CD8-positive, alpha-beta memory T cell (primary cell): ENCODE data around the gene AAGAB. TPM values are rescaled to one million over a fixed set of nuclear protein-coding genes. Genes with fewer than 3 reads are reported as not detected.
A peak's percentile ranks its signal among the peaks of the same experiment; 100 is the strongest.

Source experiments
- CTCF ChIA-PET: fragments of 350-600 bp; sonication (Branson Sonifier 250); formaldehyde crosslinking; loops from one replicate; lab custom pipeline; 2021; ENCODE audit warnings: antibody characterized with exemption; lab: Charles Lee
- POLR2A ChIA-PET: fragments of 350-600 bp; sonication (Branson Sonifier 250); formaldehyde crosslinking; loops from one replicate; lab custom pipeline; 2021; ENCODE audit warnings: antibody characterized with exemption; lab: Charles Lee
- DNase-seq, 5 donors: peaks; one replicate each; pipeline versions ENCODE4 v3.0.0 to v3.0.0-alpha.2; 2020 to 2022; ENCODE audit warnings: mixed read lengths in 1 of 5
- H3K27ac ChIP-seq: one replicate; pipeline ENCODE4 v1.7.0; 2013; ENCODE audit warnings: low read depth, mild to moderate bottlenecking, low read length, moderate library complexity
- H3K27me3 ChIP-seq: 2 replicates; pipeline ENCODE4 v1.7.0; 2013; ENCODE audit warnings: low read length, mild to moderate bottlenecking; ENCODE audit not compliant: insufficient read depth, poor library complexity, severe bottlenecking
- H3K36me3 ChIP-seq: 2 replicates; pipeline ENCODE4 v1.7.0; 2013; ENCODE audit warnings: mild to moderate bottlenecking, low read length, moderate library complexity; ENCODE audit not compliant: insufficient read depth
- H3K4me1 ChIP-seq: 2 replicates; pipeline ENCODE4 v1.7.0; 2013; ENCODE audit warnings: mild to moderate bottlenecking, low read length, moderate library complexity; ENCODE audit not compliant: insufficient read depth
- H3K4me3 ChIP-seq: 2 replicates; pipeline ENCODE4 v1.7.0; 2013; ENCODE audit warnings: mild to moderate bottlenecking, low read length
- H3K9me3 ChIP-seq: 2 replicates; pipeline ENCODE4 v1.7.0; 2013; ENCODE audit warnings: mild to moderate bottlenecking, low read length
- H3K27ac Mint-ChIP-seq, 8 donors: one replicate each; pipeline ENCODE4 v1.8.0; 2020 to 2021; ENCODE audit warnings: mixed read lengths in 8 of 8, mild to moderate bottlenecking in 6 of 8, inconsistent platforms in 3 of 8, moderate library complexity in 3 of 8
- H3K27me3 Mint-ChIP-seq, 2 donors: one replicate each; pipeline ENCODE4 v1.8.0; 2020 to 2021; ENCODE audit warnings: mixed read lengths in 2 of 2, mild to moderate bottlenecking in 1 of 2, moderate library complexity in 1 of 2
- H3K36me3 Mint-ChIP-seq, 3 donors: one replicate each; pipeline ENCODE4 v1.8.0; 2020 to 2021; ENCODE audit warnings: mixed read lengths in 3 of 3, inconsistent platforms in 1 of 3, mild to moderate bottlenecking in 1 of 3
- H3K4me1 Mint-ChIP-seq, 3 donors: one replicate each; pipeline ENCODE4 v1.8.0; 2020 to 2021; ENCODE audit warnings: mixed read lengths in 3 of 3, inconsistent platforms in 1 of 3, mild to moderate bottlenecking in 1 of 3
- H3K4me3 Mint-ChIP-seq, 7 donors: one replicate each; pipeline ENCODE4 v1.8.0; 2020 to 2021; ENCODE audit warnings: mixed read lengths in 7 of 7, mild to moderate bottlenecking in 6 of 7, moderate library complexity in 4 of 7, inconsistent platforms in 2 of 7
- H3K9me3 Mint-ChIP-seq, 5 donors: one replicate each; pipeline ENCODE4 v1.8.0; 2020 to 2022; ENCODE audit warnings: mixed read lengths in 5 of 5, mild to moderate bottlenecking in 3 of 5, moderate library complexity in 2 of 5, inconsistent platforms in 1 of 5
- polyA plus RNA-seq: library from polyadenylated mRNA; unstranded; fragments of 300-500 nt; fragmentation: Illumina TruSeq; gene quantifications from one replicate; pipeline ENCODE4 v1.2.3, GENCODE V29; 2021
- total RNA-seq, 2 experiments: library from RNA; stranded (reverse); gene quantifications; one replicate each; pipeline ENCODE4 v1.2.3, GENCODE V29; 2021

Gene AAGAB
- total and polyA plus RNA-seq, 3 experiments from 2014 or later = 53.9 to 76.1 (median 66.6) TPM

- Mint-ChIP-seq H3K27me3 (peaks cover 0 to 4% of the 10 kb centered on the region in 2 donors), H3K27ac (peak overlapping the region in 5 of 8 donors; percentile 37 to 77 (median 61)), H3K36me3 (peaks cover 3 to 57% (median 25%) of the 10 kb centered on the region in 3 donors), H3K9me3 (no peaks in the 10 kb centered on the region), H3K4me3 (no peak overlapping the region), H3K4me1 (peaks cover 12 to 13% (median 12%) of the 10 kb centered on the region in 3 donors)
- Histone ChIP-seq H3K36me3 (peaks cover 14% of the 10 kb centered on the region), H3K27me3 (no peaks in the 10 kb centered on the region), H3K27ac (no peak overlapping the region), H3K9me3 (no peaks in the 10 kb centered on the region), H3K4me1 (peaks cover 5% of the 10 kb centered on the region), H3K4me3 (no peak overlapping the region)
- no peak for DNase-seq
- CTCF ChIA-PET = no interaction called here
- POLR2A ChIA-PET = interaction anchor here (0.6 kb wide), 1 partner anchor 38 kb away, joined by 4 read pairs; no protein-coding TSS in a partner anchor
These were observed 53.3 kb downstream of the AAGAB start for GRCh38 chr15:67201136-67201535.

GRCh38 chr15:67199881-67200763 lies 54.3 kb downstream of the AAGAB start:
- Histone ChIP-seq H3K27ac (no peak overlapping the region), H3K36me3 (peaks cover 14% of the 10 kb centered on the region), H3K27me3 (no peaks in the 10 kb centered on the region), H3K4me1 (peaks cover 5% of the 10 kb centered on the region), H3K9me3 (no peaks in the 10 kb centered on the region), H3K4me3 (no peak overlapping the region)
- ChIA-PET CTCF (no interaction called here), POLR2A (interaction anchor here (0.6 kb wide), 1 partner anchor 39 kb away, joined by 4 read pairs; no protein-coding TSS in a partner anchor)
- H3K36me3 Mint-ChIP-seq = peaks cover 3 to 54% (median 21%) of the 10 kb centered on the region in 3 donors
- H3K27ac Mint-ChIP-seq = peak overlapping the region in 2 of 8 donors; percentile 18 to 56
- H3K4me1 Mint-ChIP-seq = peaks cover 12 to 13% (median 12%) of the 10 kb centered on the region in 3 donors
- peaks cover 0 to 4% of the 10 kb centered on the region in 2 donors for H3K27me3 Mint-ChIP-seq
- DNase-seq = no peak
- no peak overlapping the region for H3K4me3 Mint-ChIP-seq
- H3K9me3 Mint-ChIP-seq = no peaks in the 10 kb centered on the region

GRCh38 chr15:67199391-67199790 lies 55.1 kb downstream of the AAGAB start:
- H3K4me3 ChIP-seq = no peak overlapping the region
- ChIA-PET CTCF (no interaction called here), POLR2A (no interaction called here)
- H3K4me3 Mint-ChIP-seq = no peak overlapping the region
- H3K27me3 Mint-ChIP-seq = peaks cover 0 to 4% of the 10 kb centered on the region in 2 donors
- DNase-seq = no peak
- H3K27ac Mint-ChIP-seq = peak overlapping the region in 3 of 8 donors; percentile 35 to 56 (median 39)
- no peaks in the 10 kb centered on the region for H3K9me3 ChIP-seq
- no peak overlapping the region for H3K27ac ChIP-seq
- H3K36me3 Mint-ChIP-seq = peaks cover 3 to 53% (median 17%) of the 10 kb centered on the region in 3 donors
- H3K36me3 ChIP-seq = peaks cover 14% of the 10 kb centered on the region
- peaks cover 5% of the 10 kb centered on the region for H3K4me1 ChIP-seq
- peaks cover 12 to 13% (median 12%) of the 10 kb centered on the region in 3 donors for H3K4me1 Mint-ChIP-seq
- no peaks in the 10 kb centered on the region for H3K27me3 ChIP-seq
- no peaks in the 10 kb centered on the region for H3K9me3 Mint-ChIP-seq

- no peak overlapping the region for H3K27ac ChIP-seq
- peaks cover 12 to 13% (median 12%) of the 10 kb centered on the region in 3 donors for H3K4me1 Mint-ChIP-seq
- no peak for DNase-seq
- ChIA-PET CTCF (no interaction called here), POLR2A (interaction anchor here (0.6 kb wide), 1 partner anchor 115 kb away, joined by 3 read pairs; no protein-coding TSS in a partner anchor)
- H3K4me3 Mint-ChIP-seq = no peak overlapping the region
- H3K9me3 Mint-ChIP-seq = no peaks in the 10 kb centered on the region
- no peak overlapping the region for H3K4me3 ChIP-seq
- H3K4me1 ChIP-seq = peaks cover 5% of the 10 kb centered on the region
- H3K27me3 Mint-ChIP-seq = peaks cover 0 to 4% of the 10 kb centered on the region in 2 donors
- no peaks in the 10 kb centered on the region for H3K9me3 ChIP-seq
- H3K27me3 ChIP-seq = no peaks in the 10 kb centered on the region
- peaks cover 5% of the 10 kb centered on the region for H3K36me3 ChIP-seq
- peak overlapping the region; percentile 18 to 80 (median 54) for H3K27ac Mint-ChIP-seq
- peaks cover 0 to 51% (median 18%) of the 10 kb centered on the region in 3 donors for H3K36me3 Mint-ChIP-seq
These were observed 56.2 kb downstream of the AAGAB start for GRCh38 chr15:67198157-67198754.

- Histone ChIP-seq H3K27me3 (no peaks in the 10 kb centered on the region), H3K4me1 (peaks cover 5% of the 10 kb centered on the region), H3K27ac (no peak overlapping the region), H3K9me3 (no peaks in the 10 kb centered on the region), H3K36me3 (peaks cover 5% of the 10 kb centered on the region), H3K4me3 (no peak overlapping the region)
- H3K4me3 Mint-ChIP-seq = peak overlapping the region in 1 of 7 donors; percentile 23
- H3K9me3 Mint-ChIP-seq = no peaks in the 10 kb centered on the region
- peaks cover 0 to 51% (median 13%) of the 10 kb centered on the region in 3 donors for H3K36me3 Mint-ChIP-seq
- peaks cover 0 to 4% of the 10 kb centered on the region in 2 donors for H3K27me3 Mint-ChIP-seq
- ChIA-PET CTCF (no interaction called here), POLR2A (no interaction called here)
- no peak for DNase-seq
- peak overlapping the region; percentile 22 to 89 (median 71) for H3K27ac Mint-ChIP-seq
- peaks cover 12 to 14% (median 13%) of the 10 kb centered on the region in 3 donors for H3K4me1 Mint-ChIP-seq
These were observed 57.1 kb downstream of the AAGAB start for GRCh38 chr15:67197364-67197695.

GRCh38 chr15:67196672-67197363 lies 57.6 kb downstream of the AAGAB start:
- POLR2A ChIA-PET = no interaction called here
- Mint-ChIP-seq H3K27me3 (peaks cover 0 to 4% of the 10 kb centered on the region in 2 donors), H3K4me3 (peak overlapping the region in 2 of 7 donors; percentile 5 to 23), H3K27ac (peak overlapping the region; percentile 22 to 89 (median 72)), H3K9me3 (no peaks in the 10 kb centered on the region), H3K36me3 (peaks cover 0 to 51% (median 10%) of the 10 kb centered on the region in 3 donors), H3K4me1 (peaks cover 12 to 15% (median 13%) of the 10 kb centered on the region in 3 donors)
- no peaks in the 10 kb centered on the region for H3K27me3 ChIP-seq
- CTCF ChIA-PET = no interaction called here
- peaks cover 5% of the 10 kb centered on the region for H3K4me1 ChIP-seq
- H3K9me3 ChIP-seq = no peaks in the 10 kb centered on the region
- H3K36me3 ChIP-seq = peaks cover 11% of the 10 kb centered on the region
- DNase-seq = no peak
- no peak overlapping the region for H3K4me3 ChIP-seq
- H3K27ac ChIP-seq = no peak overlapping the region

- Mint-ChIP-seq H3K27me3 (peaks cover 0 to 4% of the 10 kb centered on the region in 2 donors), H3K4me3 (no peak overlapping the region), H3K27ac (peak overlapping the region in 4 of 8 donors; percentile 2 to 55 (median 22)), H3K9me3 (no peaks in the 10 kb centered on the region), H3K4me1 (peaks cover 12 to 15% (median 13%) of the 10 kb centered on the region in 3 donors), H3K36me3 (peaks cover 0 to 51% (median 10%) of the 10 kb centered on the region in 3 donors)
- Histone ChIP-seq H3K27ac (no peak overlapping the region), H3K4me3 (no peak overlapping the region), H3K27me3 (no peaks in the 10 kb centered on the region), H3K36me3 (peaks cover 6% of the 10 kb centered on the region), H3K4me1 (peaks cover 5% of the 10 kb centered on the region), H3K9me3 (no peaks in the 10 kb centered on the region)
- ChIA-PET CTCF (no interaction called here), POLR2A (no interaction called here)
- DNase-seq = no peak
These were observed 58.2 kb downstream of the AAGAB start for GRCh38 chr15:67196222-67196621.
